HepG2 (cell line): ENCODE data around the gene UTS2R. TPM values are rescaled to one million over a fixed set of nuclear protein-coding genes. Genes with fewer than 3 reads are reported as not detected.

Experiments used
- ARID3A ChIP-seq: IDR thresholded peaks from 2 replicates; pipeline ENCODE4 v1.6.1; 2012; ENCODE audit warnings: low read depth, low read length, improper control_type of control experiment
- ARNT2 ChIP-seq: sonication (generic); formaldehyde crosslinking; IDR thresholded peaks from 2 replicates; pipeline ENCODE4 v1.8.0; 2022; ENCODE audit warnings: mild to moderate bottlenecking, low read depth, missing genetic modification reagents, moderate library complexity
- CENPT ChIP-seq: sonication (generic); formaldehyde crosslinking; IDR thresholded peaks from 2 replicates; pipeline ENCODE4 v1.8.0; 2022; ENCODE audit warnings: low read depth, mild to moderate bottlenecking, moderate library complexity, missing genetic modification reagents
- HNRNPL ChIP-seq: fragments of 200-400 bp; formaldehyde crosslinking; IDR thresholded peaks from 2 replicates; pipeline ENCODE4 v1.6.1; 2017; ENCODE audit warnings: mild to moderate bottlenecking, low read depth, low read length
- KAT7 ChIP-seq: IDR thresholded peaks from 2 replicates; pipeline ENCODE4 v1.6.1; 2018; ENCODE audit warnings: borderline replicate concordance, missing compliant biosample characterization
- KMT2B ChIP-seq: IDR thresholded peaks from 2 replicates; pipeline ENCODE4 v1.6.1; 2016; ENCODE audit warnings: missing genetic modification reagents, missing compliant biosample characterization
- MNT ChIP-seq: fragments of 450-650 bp; IDR thresholded peaks from 2 replicates; pipeline ENCODE4 v1.6.1; 2016
- PRDM15 ChIP-seq: sonication (generic); formaldehyde crosslinking; IDR thresholded peaks from 2 replicates; pipeline ENCODE4 v1.4.0; 2020; ENCODE audit warnings: missing genetic modification reagents
- SIN3A ChIP-seq: IDR thresholded peaks from 2 replicates; pipeline ENCODE4 v1.6.1; 2011; ENCODE audit warnings: low read depth, mild to moderate bottlenecking, control low read depth, low read length, borderline replicate concordance
- SNAPC5 ChIP-seq: sonication (generic); formaldehyde crosslinking; IDR thresholded peaks from 2 replicates; pipeline ENCODE4 v1.8.1; 2023; ENCODE audit warnings: mild to moderate bottlenecking, missing genetic modification reagents, borderline replicate concordance
- SP5 ChIP-seq: IDR thresholded peaks from 2 replicates; pipeline ENCODE4 v1.6.1; 2016; ENCODE audit warnings: low read depth, borderline replicate concordance
- TCF7L2 ChIP-seq: IDR thresholded peaks from 2 replicates; pipeline ENCODE4 v1.6.1; 2011; ENCODE audit warnings: mild to moderate bottlenecking, low read depth, low read length, moderate library complexity
- THAP11 ChIP-seq: IDR thresholded peaks from 2 replicates; pipeline ENCODE4 v1.6.1; 2016; ENCODE audit warnings: missing biosample characterization, missing genetic modification reagents
- ZBTB42 ChIP-seq: sonication (generic); formaldehyde crosslinking; IDR thresholded peaks from 2 replicates; pipeline ENCODE4 v1.5.0; 2020; ENCODE audit warnings: mild to moderate bottlenecking, missing genetic modification reagents
- ZKSCAN1 ChIP-seq: fragments of 150-350 bp; IDR thresholded peaks from 2 replicates; pipeline ENCODE4 v1.6.1; 2014; ENCODE audit warnings: low read length
- ZNF101 ChIP-seq: sonication (generic); formaldehyde crosslinking; IDR thresholded peaks from 2 replicates; pipeline ENCODE4 v1.4.0; 2020; ENCODE audit warnings: mild to moderate bottlenecking, low read depth, missing genetic modification reagents, borderline replicate concordance
- ZNF574 ChIP-seq: sonication (generic); formaldehyde crosslinking; IDR thresholded peaks from 2 replicates; pipeline ENCODE4 v1.4.0; 2020; ENCODE audit warnings: missing genetic modification reagents
- ZNF790 ChIP-seq: sonication (generic); formaldehyde crosslinking; IDR thresholded peaks from 2 replicates; pipeline ENCODE4 v1.8.0; 2022; ENCODE audit warnings: missing genetic modification reagents, mild to moderate bottlenecking, borderline replicate concordance
- ZSCAN22 ChIP-seq: sonication (generic); formaldehyde crosslinking; IDR thresholded peaks from 2 replicates; pipeline ENCODE4 v1.4.0; 2020; ENCODE audit warnings: mild to moderate bottlenecking, missing genetic modification reagents
- polyA plus RNA-seq, 8 experiments: library from polyadenylated mRNA; depleted of rRNA in 3 of 8; stranded (reverse) in 7 of 8; unstranded in 1 of 8; fragments of >200 nt; fragmentation: Illumina TruSeq in 4 of 8; extraction: Trizol in 4 of 8; gene quantifications; 2 replicates each; pipeline versions ENCODE4 v1.2.1 to v1.2.3, GENCODE V29; 2011 to 2016; ENCODE audit warnings: low read depth in 4 of 8, missing spikeins in 1 of 8, mixed read lengths in 1 of 8; ENCODE audit not compliant: insufficient read depth in 1 of 8
- total RNA-seq, 5 experiments: library from RNA; depleted of rRNA; stranded (reverse); fragments of >200 nt; fragmentation: Illumina TruSeq; extraction: Trizol; gene quantifications; 2 replicates each; pipeline ENCODE4 v1.2.3, GENCODE V29; 2016; ENCODE audit warnings: low read depth in 1 of 5

Gene UTS2R
- total and polyA plus RNA-seq, 2 of the 13 experiments (the other 11 are each of a cell fraction or from before 2014, with no cell fraction given) = 0.13 to 0.15 TPM

GRCh38 chr17:82414548-82415281, 43.1 kb downstream of the UTS2R start (continued):
- TF ChIP-seq PRDM15 (CRISPR knock-in tag) = peak; percentile 75; the same call in 1 of the 2 replicates
- peak; percentile 13; the same call in 1 of the 2 replicates for TF ChIP-seq SP5 (CRISPR knock-in tag)
- peak; percentile 92 for TF ChIP-seq ARNT2
- TF ChIP-seq ZSCAN22 (CRISPR knock-in tag) = 0 out of 2 replicates have a peak, but pooled peaks have one; percentile 41
- TF ChIP-seq MNT = peak; percentile 13; the same call in 1 of the 2 replicates
- TF ChIP-seq CENPT = peak; percentile 71; the same call in 1 of the 2 replicates
- TF ChIP-seq ZBTB42 (CRISPR knock-in tag) = peak; percentile 80; the same call in 1 of the 2 replicates
- 0 out of 2 replicates have a peak, but pooled peaks have one; percentile 70 for TF ChIP-seq SIN3A
- no peak for TF ChIP-seq ARID3A
- no peak for TF ChIP-seq ZNF101 (CRISPR knock-in tag)
- TF ChIP-seq ZNF574 (CRISPR knock-in tag) = peak; percentile 86
- peak; percentile 68 for TF ChIP-seq THAP11 (CRISPR knock-in tag)
- peak; percentile 74; the same call in 1 of the 2 replicates for TF ChIP-seq KAT7 (CRISPR knock-in tag)
- TF ChIP-seq KMT2B (CRISPR knock-in tag) = peak; percentile 77; the same call in 1 of the 2 replicates
- 0 out of 2 replicates have a peak, but pooled peaks have one; percentile 53 for TF ChIP-seq HNRNPL
- 0 out of 2 replicates have a peak, but pooled peaks have one; percentile 82 for TF ChIP-seq SNAPC5 (CRISPR knock-in tag)
- no peak for TF ChIP-seq ZKSCAN1
- TF ChIP-seq TCF7L2 = no peak
- TF ChIP-seq ZNF790 (CRISPR knock-in tag) = peak; percentile 78; the same call in 1 of the 2 replicates
